ENCODE data around the gene PELI1. TPM values are rescaled to one million over a fixed set of nuclear protein-coding genes. Genes with fewer than 3 reads are reported as not detected.

Gene PELI1
- total and polyA plus RNA-seq, 9 donors = 5.7 to 14.4 (median 12.0) TPM

DNA sequence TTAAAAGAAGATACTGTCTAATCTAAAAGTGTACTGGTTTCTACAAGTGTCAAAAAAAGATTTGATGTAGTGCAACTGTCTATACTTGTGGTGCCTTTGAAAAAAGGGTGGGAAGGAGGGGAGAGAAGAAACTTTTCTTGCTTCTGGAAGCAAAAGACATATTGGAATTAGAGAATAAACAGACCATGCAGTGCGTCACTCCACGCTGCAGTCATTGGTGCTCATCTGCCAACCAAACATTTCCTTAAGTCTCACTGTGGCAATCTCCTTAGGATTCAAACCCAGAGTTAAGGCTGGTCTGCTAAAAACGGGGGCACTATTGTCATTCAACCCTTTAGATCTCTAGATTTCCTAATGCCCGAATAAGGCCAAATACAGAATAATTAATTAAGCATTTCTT is 50.9 kb downstream of the PELI1 start:
- H3K36me3 ChIP-seq = no peaks in the 10 kb centered on the region
- 91 to 96% (median 93%) methylated on average over 4 of the region's 4 CpGs for WGBS, 3 donors

DNA sequence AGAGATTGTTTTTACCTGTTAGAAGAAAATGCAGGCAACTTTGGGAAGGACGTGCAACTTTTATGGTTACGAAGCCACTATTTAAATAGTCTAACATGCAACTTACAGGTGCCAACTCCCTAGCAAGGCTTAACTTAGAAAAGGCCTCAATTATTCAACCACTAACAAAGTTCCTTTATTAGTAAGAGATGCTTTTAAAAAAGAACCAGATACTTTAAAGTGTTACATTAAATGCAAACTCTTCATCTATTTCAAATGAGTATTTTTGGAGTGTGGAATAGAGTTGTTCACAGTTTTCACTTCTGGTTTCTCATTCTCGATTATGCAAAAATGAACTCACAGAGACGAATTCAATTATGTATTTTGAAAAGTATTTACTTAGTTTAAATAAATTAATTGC is 51.7 kb downstream of the PELI1 start:
- Histone ChIP-seq H3K27ac (no peak overlapping the region), H3K4me1 (ENCODE audit: insufficient read depth) (no peaks in the 10 kb centered on the region), H3K9me3 (no peaks in the 10 kb centered on the region), H3K36me3 (no peaks in the 10 kb centered on the region), H3K4me3 (no peak overlapping the region), H3K27me3 (no peaks in the 10 kb centered on the region)
- TF ChIP-seq POLR2A (IDR thresholded peaks at IDR 0.05) = no peak
- TF ChIP-seq, protein P1, sequence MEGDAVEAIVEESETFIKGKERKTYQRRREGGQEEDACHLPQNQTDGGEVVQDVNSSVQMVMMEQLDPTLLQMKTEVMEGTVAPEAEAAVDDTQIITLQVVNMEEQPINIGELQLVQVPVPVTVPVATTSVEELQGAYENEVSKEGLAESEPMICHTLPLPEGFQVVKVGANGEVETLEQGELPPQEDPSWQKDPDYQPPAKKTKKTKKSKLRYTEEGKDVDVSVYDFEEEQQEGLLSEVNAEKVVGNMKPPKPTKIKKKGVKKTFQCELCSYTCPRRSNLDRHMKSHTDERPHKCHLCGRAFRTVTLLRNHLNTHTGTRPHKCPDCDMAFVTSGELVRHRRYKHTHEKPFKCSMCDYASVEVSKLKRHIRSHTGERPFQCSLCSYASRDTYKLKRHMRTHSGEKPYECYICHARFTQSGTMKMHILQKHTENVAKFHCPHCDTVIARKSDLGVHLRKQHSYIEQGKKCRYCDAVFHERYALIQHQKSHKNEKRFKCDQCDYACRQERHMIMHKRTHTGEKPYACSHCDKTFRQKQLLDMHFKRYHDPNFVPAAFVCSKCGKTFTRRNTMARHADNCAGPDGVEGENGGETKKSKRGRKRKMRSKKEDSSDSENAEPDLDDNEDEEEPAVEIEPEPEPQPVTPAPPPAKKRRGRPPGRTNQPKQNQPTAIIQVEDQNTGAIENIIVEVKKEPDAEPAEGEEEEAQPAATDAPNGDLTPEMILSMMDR (IDR thresholded peaks at IDR 0.05) = no peak
- intact Hi-C loops (cut with DNase I) = no loop called here
- 95% methylated on average over 4 of the region's 4 CpGs for WGBS, 3 donors
- no peak for DNase-seq

More for the DNA sequence above, 50.9 kb downstream of the PELI1 start:
- Histone ChIP-seq H3K4me1 (ENCODE audit: insufficient read depth) (no peaks in the 10 kb centered on the region), H3K9me3 (no peaks in the 10 kb centered on the region), H3K4me3 (no peak overlapping the region), H3K27me3 (no peaks in the 10 kb centered on the region), H3K27ac (no peak overlapping the region)
- intact Hi-C loops (cut with DNase I) = no loop called here
- no peak for TF ChIP-seq POLR2A (IDR thresholded peaks at IDR 0.05)
- TF ChIP-seq, protein P1 (IDR thresholded peaks at IDR 0.05) = no peak
- no peak for TF ChIP-seq EP300 (IDR thresholded peaks at IDR 0.05)
- DNase-seq = no peak

DNA sequence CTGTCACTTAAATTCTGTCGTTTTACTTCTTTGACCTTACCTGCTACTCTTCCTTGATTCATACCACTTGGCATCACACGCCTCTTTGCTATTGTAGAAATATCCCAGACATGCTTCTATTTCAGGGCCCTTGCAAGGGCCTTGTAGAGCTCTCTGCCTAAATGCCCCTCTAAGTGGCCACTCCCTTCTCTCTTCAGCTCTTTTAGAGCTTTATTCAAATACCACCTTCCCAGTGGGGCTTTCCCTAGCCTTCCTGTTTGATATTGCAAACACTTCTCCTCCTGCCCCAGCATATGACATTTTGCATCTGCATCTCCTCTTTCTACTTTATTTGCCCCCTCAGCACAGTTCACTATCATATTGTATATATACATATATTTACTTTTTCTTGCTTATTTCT is 54.0 kb downstream of the PELI1 start:
- Histone ChIP-seq H3K9me3 (no peaks in the 10 kb centered on the region), H3K27me3 (no peaks in the 10 kb centered on the region), H3K27ac (no peak overlapping the region), H3K4me1 (ENCODE audit: insufficient read depth) (no peaks in the 10 kb centered on the region), H3K4me3 (no peak overlapping the region), H3K36me3 (no peaks in the 10 kb centered on the region)
- 87 to 93% (median 90%) methylated on average over 2 of the region's 2 CpGs for WGBS, 3 donors
- DNase-seq = no peak
- TF ChIP-seq EP300 (IDR thresholded peaks at IDR 0.05) = no peak
- no peak for TF ChIP-seq POLR2A (IDR thresholded peaks at IDR 0.05)
- TF ChIP-seq, protein P1 (IDR thresholded peaks at IDR 0.05) = no peak
- intact Hi-C loops (cut with DNase I) = no loop called here

DNA sequence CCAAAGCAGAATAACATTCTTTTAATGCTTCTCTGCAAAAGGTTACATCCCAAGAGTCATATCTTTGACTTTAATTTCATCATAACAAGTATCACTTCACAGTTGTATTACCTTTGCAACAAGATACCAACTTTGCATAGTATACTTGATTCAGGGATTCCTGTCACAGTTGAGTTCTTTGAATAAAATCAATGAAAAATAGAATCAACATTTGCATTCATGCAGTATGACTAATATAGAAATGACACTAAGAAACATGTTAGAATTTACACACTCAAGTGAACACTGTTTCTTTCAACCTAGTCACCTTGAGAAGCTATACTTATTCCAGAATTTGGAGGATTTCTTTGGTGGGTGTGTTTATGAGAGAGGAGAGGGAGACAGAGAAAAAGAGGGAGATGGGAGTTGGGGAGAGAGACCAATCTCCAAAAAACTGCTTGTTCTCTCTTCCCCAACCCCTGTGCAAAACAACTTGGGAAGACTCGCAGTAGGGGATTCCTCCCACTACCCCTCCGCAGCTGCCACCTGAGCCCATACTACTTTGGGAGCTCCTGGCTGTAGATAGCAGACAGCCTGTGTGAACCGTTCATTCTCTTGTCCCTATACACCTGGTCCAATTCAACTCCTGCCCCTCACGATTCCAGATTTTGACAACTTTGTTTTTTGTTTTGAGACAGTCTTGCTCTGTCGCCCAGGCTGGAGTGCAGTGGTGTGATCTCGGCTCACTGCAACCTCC is 57.7 kb downstream of the PELI1 start:
- no peaks in the 10 kb centered on the region for H3K27me3 ChIP-seq
- H3K36me3 ChIP-seq = no peaks in the 10 kb centered on the region
- no peak for DNase-seq
- no peaks in the 10 kb centered on the region for H3K4me1 ChIP-seq (ENCODE audit: insufficient read depth)
- H3K9me3 ChIP-seq = no peaks in the 10 kb centered on the region
- no peak overlapping the region for H3K4me3 ChIP-seq
- no peak for TF ChIP-seq POLR2A (IDR thresholded peaks at IDR 0.05)
- TF ChIP-seq EP300 (IDR thresholded peaks at IDR 0.05) = no peak
- TF ChIP-seq, protein P1 (IDR thresholded peaks at IDR 0.05) = no peak
- intact Hi-C loops (cut with DNase I) = no loop called here
- WGBS, 3 donors = 87 to 95% (median 92%) methylated on average over 6 of the region's 6 CpGs
- no peak overlapping the region for H3K27ac ChIP-seq
